HL-60 (cell line): ENCODE data around the gene NEURL2.

ENCODE experiments used
- CTCF ChIP-seq: IDR thresholded peaks from one replicate; pipeline ENCODE4 v1.5.1; 2011; ENCODE audit warnings: low read length, control low read depth, inconsistent platforms; ENCODE audit not compliant: insufficient read depth
- GABPA ChIP-seq: IDR thresholded peaks from 2 replicates; pipeline ENCODE4 v1.6.1; 2012; ENCODE audit warnings: low read depth
- POLR2AphosphoS5 ChIP-seq: IDR thresholded peaks from 2 replicates; pipeline ENCODE4 v1.6.1; 2012; ENCODE audit warnings: low read depth
- REST ChIP-seq: IDR thresholded peaks from 2 replicates; pipeline ENCODE4 v1.6.1; 2012; ENCODE audit warnings: low read depth; ENCODE audit not compliant: insufficient replicate concordance

DNA sequence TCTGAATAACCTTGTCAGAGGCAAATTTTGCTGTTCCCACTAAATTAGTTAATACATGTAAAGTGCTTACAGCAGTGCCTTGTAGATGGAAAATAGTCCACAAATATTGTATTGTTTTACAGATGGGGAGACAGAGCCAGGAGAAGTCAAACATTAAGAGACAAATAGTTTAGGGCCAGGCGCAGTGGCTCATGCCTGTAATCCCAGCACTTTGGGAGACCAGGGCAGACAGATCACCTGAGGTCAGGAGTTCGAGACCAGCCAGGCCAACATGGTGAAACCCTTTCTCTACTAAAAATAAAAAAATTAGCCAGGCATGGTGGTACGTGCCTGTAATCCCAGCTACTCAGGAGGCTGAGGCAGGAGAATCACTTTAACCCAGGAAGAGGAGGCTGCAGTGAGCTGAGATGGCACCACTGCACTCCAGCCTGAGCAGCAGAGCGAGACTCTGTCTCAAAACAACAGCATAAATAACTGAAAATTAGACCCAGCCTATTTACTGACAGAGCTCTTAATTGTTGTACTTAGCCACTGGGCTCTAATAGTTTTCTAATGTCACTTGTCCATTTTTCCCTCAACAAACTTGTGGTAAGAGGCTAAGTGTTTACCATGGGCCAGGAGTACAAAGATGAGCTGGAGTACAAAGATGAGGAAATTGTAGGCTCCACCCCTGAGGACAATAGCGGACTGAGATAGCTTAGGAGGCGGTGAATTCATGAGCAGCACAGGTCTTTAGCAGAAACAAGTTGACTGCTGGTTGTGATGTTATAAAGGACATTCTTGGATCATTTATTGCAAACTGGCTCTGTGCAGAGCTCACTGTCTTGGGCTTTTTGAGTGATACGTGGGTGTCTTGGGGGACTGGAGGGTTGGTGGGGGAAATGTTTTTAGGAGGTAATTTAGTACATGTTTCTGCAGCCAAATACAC is 27.2 kb downstream of the NEURL2 start:
- TF ChIP-seq CTCF (no peak), POLR2AphosphoS5 (no peak), GABPA (no peak), REST (no peak)
